ENCODE results near the gene METRN.

DNA sequence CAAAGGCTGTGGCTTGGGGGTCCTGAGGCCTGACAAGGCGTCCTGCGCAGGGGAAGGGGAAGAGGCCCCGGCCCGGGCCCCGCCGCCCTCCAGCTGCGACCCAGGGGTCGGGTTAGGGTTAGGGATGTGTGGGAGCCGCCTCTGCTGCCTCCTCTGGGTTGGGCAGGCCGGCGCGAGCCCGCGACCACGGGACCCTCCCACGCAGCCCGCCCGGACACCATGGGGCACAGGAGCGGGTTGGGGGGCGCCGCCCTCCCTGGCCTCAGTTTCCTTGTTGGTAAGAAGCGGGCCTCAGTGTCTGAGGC lies 25.5 kb downstream of the METRN start:
- TF ChIP-seq CTCF (IDR thresholded peaks at IDR 0.05) (no peak), POLR2A (IDR thresholded peaks at IDR 0.05) (no peak)

Measured in vagina (tissue), 2 donors.